Esophagus squamous epithelium (tissue), 5 donors: Measurements from ENCODE around the gene MRPS14. TPM values are rescaled to one million over a fixed set of nuclear protein-coding genes. Genes with fewer than 3 reads are reported as not detected.

Source experiments
- DNase-seq: peaks from one replicate; lab custom pipeline; 2025; lab: John Stamatoyannopoulos, UW
- H3K27ac ChIP-seq, 4 donors: fragments of 200-600 bp; sonication (generic); one replicate each; pipeline ENCODE4 v1.5.1; 2016 to 2019; ENCODE audit warnings: mild to moderate bottlenecking in 1 of 4
- H3K27me3 ChIP-seq, 4 donors: fragments of 200-600 bp; sonication (generic); 1 replicate in 3 of 4; 2 replicates in 1 of 4; pipeline versions ENCODE4 v1.5.1 to v1.6.0; 2017 to 2021; ENCODE audit warnings: antibody characterized with exemption in 1 of 4
- H3K36me3 ChIP-seq, 3 donors: fragments of 200-600 bp; sonication (generic); one replicate each; pipeline ENCODE4 v1.5.1; 2016 to 2019
- H3K4me1 ChIP-seq, 3 donors: fragments of 200-600 bp; sonication (generic); one replicate each; pipeline ENCODE4 v1.5.1; 2017 to 2019
- H3K4me3 ChIP-seq, 4 donors: fragments of 200-600 bp; sonication (generic); 1 replicate in 3 of 4; 2 replicates in 1 of 4; pipeline ENCODE4 v1.5.1; 2016 to 2019; ENCODE audit warnings: mild to moderate bottlenecking in 2 of 4, moderate library complexity in 1 of 4
- H3K9me3 ChIP-seq, 3 donors: fragments of 200-600 bp; sonication (generic); one replicate each; pipeline ENCODE4 v1.5.1; 2016 to 2019
- POLR2A ChIP-seq, 4 donors: fragments of 450-650 bp; IDR thresholded peaks; one replicate each; pipeline ENCODE4 v1.6.1; 2017; ENCODE audit warnings: antibody characterized with exemption in 4 of 4, mild to moderate bottlenecking in 4 of 4, moderate library complexity in 3 of 4
- WGBS, 2 donors: methylation state at CpG; one replicate each; pipeline ENCODE4 v1.1.5; 2018; 5-methylcytosine and 5-hydroxymethylcytosine counted together
- intact Hi-C: fragments of 100-400 bp; cut with DNase I; formaldehyde crosslinking; loops from one replicate; pipeline ENCODE4 v1.15.0; 2022
- total RNA-seq, 4 donors: library from RNA; depleted of rRNA; stranded (reverse); fragments of >200 nt; gene quantifications; one replicate each; pipeline ENCODE4 v1.1.0, GENCODE V29; 2016
- TF ChIP-seq, protein P1 (sequence below), 6 experiments: fragments of 450-650 bp in 4 of 6; fragments of 200-600 bp in 2 of 6; sonication (generic) in 2 of 6; IDR thresholded peaks; one replicate each; pipeline ENCODE4 v1.5.1; 2016 to 2019; ENCODE audit warnings: antibody characterized with exemption in 6 of 6, mild to moderate bottlenecking in 4 of 6, moderate library complexity in 4 of 6
- donor health status: DM: yes; HTN: yes; CAD: no.

Gene MRPS14
- total RNA-seq, 4 donors from 2014 or later: 8.6 to 18.1 (median 15.4) TPM

GRCh38 chr1:175009532-175009931 is 13.7 kb downstream of the MRPS14 start:
- H3K36me3 ChIP-seq: peaks cover 0 to 96% (median 26%) of the 10 kb centered on the region in 3 donors
- no peaks in the 10 kb centered on the region for H3K4me1 ChIP-seq
- no peak overlapping the region for H3K27ac ChIP-seq
- TF ChIP-seq POLR2A (IDR thresholded peaks at IDR 0.05): no peak
- TF ChIP-seq, protein P1, sequence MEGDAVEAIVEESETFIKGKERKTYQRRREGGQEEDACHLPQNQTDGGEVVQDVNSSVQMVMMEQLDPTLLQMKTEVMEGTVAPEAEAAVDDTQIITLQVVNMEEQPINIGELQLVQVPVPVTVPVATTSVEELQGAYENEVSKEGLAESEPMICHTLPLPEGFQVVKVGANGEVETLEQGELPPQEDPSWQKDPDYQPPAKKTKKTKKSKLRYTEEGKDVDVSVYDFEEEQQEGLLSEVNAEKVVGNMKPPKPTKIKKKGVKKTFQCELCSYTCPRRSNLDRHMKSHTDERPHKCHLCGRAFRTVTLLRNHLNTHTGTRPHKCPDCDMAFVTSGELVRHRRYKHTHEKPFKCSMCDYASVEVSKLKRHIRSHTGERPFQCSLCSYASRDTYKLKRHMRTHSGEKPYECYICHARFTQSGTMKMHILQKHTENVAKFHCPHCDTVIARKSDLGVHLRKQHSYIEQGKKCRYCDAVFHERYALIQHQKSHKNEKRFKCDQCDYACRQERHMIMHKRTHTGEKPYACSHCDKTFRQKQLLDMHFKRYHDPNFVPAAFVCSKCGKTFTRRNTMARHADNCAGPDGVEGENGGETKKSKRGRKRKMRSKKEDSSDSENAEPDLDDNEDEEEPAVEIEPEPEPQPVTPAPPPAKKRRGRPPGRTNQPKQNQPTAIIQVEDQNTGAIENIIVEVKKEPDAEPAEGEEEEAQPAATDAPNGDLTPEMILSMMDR (IDR thresholded peaks at IDR 0.05): no peak
- intact Hi-C loops: no loop called here
- H3K9me3 ChIP-seq: no peaks in the 10 kb centered on the region
- no peak overlapping the region for H3K4me3 ChIP-seq
- no peaks in the 10 kb centered on the region for H3K27me3 ChIP-seq
- no peak for DNase-seq
- 72 to 81% methylated on average over 10 of the region's 10 CpGs for WGBS, 2 donors

GRCh38 chr1:175005085-175005783 is 18.0 kb downstream of the MRPS14 start:
- H3K4me1 ChIP-seq: peaks cover 0 to 36% (median 12%) of the 10 kb centered on the region in 3 donors
- peaks cover 0 to 53% (median 17%) of the 10 kb centered on the region in 3 donors for H3K36me3 ChIP-seq
- intact Hi-C loops: no loop called here
- H3K4me3 ChIP-seq: no peak overlapping the region
- TF ChIP-seq, protein P1 (IDR thresholded peaks at IDR 0.05): no peak
- no peak for TF ChIP-seq POLR2A (IDR thresholded peaks at IDR 0.05)
- no peak for DNase-seq
- no peak overlapping the region for H3K27ac ChIP-seq
- 84 to 89% methylated on average over 8 of the region's 8 CpGs for WGBS, 2 donors
- H3K9me3 ChIP-seq: no peaks in the 10 kb centered on the region
- H3K27me3 ChIP-seq: no peaks in the 10 kb centered on the region

GRCh38 chr1:175003521-175003920 is 19.7 kb downstream of the MRPS14 start:
- no peak overlapping the region for H3K27ac ChIP-seq
- peaks cover 0 to 36% (median 13%) of the 10 kb centered on the region in 3 donors for H3K36me3 ChIP-seq
- WGBS, 2 donors: 66 to 67% methylated on average over 2 of the region's 2 CpGs
- no peaks in the 10 kb centered on the region for H3K9me3 ChIP-seq
- H3K4me1 ChIP-seq: peaks cover 0 to 41% (median 12%) of the 10 kb centered on the region in 3 donors
- DNase-seq: no peak
- intact Hi-C loops: no loop called here
- no peaks in the 10 kb centered on the region for H3K27me3 ChIP-seq
- H3K4me3 ChIP-seq: no peak overlapping the region
- TF ChIP-seq, protein P1 (IDR thresholded peaks at IDR 0.05): no peak
- no peak for TF ChIP-seq POLR2A (IDR thresholded peaks at IDR 0.05)

DNA sequence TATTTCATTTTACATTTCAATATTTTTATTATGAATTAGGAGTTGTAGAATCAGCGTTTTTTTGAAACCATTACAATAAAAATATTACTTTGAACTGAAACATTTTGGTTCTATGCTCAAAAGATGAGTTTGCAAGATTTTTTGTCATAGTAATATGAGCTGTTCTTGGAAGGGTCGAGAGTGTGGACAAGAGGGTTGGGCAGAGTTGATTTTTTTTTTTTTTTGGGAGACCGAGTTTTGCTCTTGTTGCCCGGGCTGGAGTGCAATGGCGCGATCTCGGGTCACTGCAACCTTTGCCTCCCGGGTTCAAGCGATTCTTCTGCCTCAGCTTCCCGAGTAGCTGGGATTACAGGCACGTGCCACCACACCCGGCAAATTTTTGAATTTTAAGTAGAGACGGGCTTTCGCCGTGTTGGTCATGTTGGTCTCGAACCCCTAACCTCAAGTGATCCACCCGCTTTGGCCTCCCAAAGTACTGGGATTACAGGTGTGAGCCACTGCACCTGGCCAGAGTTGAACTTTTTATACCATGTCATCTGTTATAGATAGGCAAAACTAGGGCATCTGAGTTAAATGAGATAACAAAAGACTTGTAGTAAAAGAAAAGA is 20.2 kb downstream of the MRPS14 start:
- intact Hi-C loops: no loop called here

More for the DNA sequence above, 20.2 kb downstream of the MRPS14 start:
- peaks cover 0 to 31% (median 8%) of the 10 kb centered on the region in 3 donors for H3K36me3 ChIP-seq
- TF ChIP-seq, protein P1 (IDR thresholded peaks at IDR 0.05): no peak
- no peak for TF ChIP-seq POLR2A (IDR thresholded peaks at IDR 0.05)
- peaks cover 0 to 46% (median 12%) of the 10 kb centered on the region in 3 donors for H3K4me1 ChIP-seq
- H3K4me3 ChIP-seq: no peak overlapping the region
- no peak for DNase-seq
- no peak overlapping the region for H3K27ac ChIP-seq
- no peaks in the 10 kb centered on the region for H3K9me3 ChIP-seq
- 79 to 88% methylated on average over 11 to 17 of the region's 17 CpGs for WGBS, 2 donors
- no peaks in the 10 kb centered on the region for H3K27me3 ChIP-seq
